Sciatic nerve (tissue), 2 donors: ENCODE results near the gene CCDC121. TPM values are rescaled to one million over a fixed set of nuclear protein-coding genes. Genes with fewer than 3 reads are reported as not detected.

Source experiments
- ATAC-seq: fragments of 200-7000 bp; cut with Tn5 transposase; one replicate; pipeline ENCODE4 v1.9.1; 2020; ENCODE audit warnings: mild to moderate bottlenecking, moderate library complexity
- DNase-seq: peaks from one replicate; pipeline ENCODE4 v3.0.0-alpha.2; 2020; ENCODE audit warnings: low spot score
- intact Hi-C: fragments of 100-400 bp; cut with DNase I; formaldehyde crosslinking; loops from one replicate; pipeline ENCODE4 v1.14.2; 2022
- total RNA-seq: library from RNA; stranded (reverse); fragmentation: NEBNext Ultra II Directional; extraction: Animal tissue kit (Norgen Biotek cat#: 25700); gene quantifications from one replicate; pipeline ENCODE4 v1.2.1, GENCODE V29; 2021
- donor health status: DM: no; HTN: no; CAD: no.
- donor health status: DM: no; HTN: no; CAD: no.

CCDC121 gene, protein sequence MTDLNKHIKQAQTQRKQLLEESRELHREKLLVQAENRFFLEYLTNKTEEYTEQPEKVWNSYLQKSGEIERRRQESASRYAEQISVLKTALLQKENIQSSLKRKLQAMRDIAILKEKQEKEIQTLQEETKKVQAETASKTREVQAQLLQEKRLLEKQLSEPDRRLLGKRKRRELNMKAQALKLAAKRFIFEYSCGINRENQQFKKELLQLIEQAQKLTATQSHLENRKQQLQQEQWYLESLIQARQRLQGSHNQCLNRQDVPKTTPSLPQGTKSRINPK
- total RNA-seq, result 7.6 TPM

DNA sequence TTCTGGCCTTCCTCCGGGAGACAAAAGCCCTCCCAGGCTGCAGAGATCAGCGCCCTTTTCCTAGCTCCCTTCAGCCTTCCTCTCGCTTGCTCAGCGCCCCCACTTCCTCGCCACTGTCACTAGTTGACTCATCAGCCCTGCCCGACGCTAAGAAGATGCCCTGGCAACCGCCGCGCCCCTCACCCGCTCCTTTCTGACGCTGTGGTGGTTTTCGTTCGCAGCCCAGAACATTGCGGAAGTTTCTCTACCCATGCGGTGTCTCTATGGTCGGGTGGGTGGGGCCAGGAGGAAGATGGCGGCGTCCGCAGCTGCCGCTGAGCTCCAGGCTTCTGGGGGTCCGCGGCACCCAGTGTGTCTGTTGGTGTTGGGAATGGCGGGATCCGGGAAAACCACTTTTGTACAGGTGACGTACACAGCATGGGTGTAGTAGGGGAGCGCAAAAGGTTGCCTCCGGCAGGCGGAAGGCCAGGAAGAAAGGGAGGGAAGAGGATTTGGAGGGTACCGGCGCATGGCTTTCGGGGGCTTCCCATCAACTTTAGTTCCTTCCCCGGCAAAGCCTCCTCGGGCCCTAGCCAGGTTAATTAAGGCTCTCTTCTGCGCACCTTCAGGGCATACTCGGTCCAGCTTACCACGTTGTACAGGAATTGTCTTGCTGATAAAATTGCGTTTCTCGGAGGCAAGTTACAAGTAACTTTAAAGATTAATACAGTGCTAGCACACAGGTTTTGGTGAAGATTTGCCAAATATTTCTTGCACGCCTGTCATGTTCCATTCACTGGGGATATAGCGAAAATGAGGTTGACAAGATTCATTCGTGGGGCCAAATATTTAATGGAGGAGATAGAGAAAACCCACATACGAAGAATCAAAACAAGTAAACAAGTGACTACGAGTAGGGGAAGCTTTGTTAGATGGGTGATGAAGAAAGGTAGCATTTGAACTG lies at the start of gene CCDC121, which contains the start of gene GPN1:
Gene CCDC121, minus strand, starts transcription at position 246 of the 943 bp plus-strand sequence. CDS start 1,213 bp downstream, outside the sequence.
Gene GPN1, plus strand, starts transcription at position 284 of the 943 bp plus-strand sequence. Its CDS starts 9 bp downstream, at position 293.
- peak; percentile 87 for DNase-seq
- peak; percentile 98 for ATAC-seq
- intact Hi-C loops, result no loop called here

DNA sequence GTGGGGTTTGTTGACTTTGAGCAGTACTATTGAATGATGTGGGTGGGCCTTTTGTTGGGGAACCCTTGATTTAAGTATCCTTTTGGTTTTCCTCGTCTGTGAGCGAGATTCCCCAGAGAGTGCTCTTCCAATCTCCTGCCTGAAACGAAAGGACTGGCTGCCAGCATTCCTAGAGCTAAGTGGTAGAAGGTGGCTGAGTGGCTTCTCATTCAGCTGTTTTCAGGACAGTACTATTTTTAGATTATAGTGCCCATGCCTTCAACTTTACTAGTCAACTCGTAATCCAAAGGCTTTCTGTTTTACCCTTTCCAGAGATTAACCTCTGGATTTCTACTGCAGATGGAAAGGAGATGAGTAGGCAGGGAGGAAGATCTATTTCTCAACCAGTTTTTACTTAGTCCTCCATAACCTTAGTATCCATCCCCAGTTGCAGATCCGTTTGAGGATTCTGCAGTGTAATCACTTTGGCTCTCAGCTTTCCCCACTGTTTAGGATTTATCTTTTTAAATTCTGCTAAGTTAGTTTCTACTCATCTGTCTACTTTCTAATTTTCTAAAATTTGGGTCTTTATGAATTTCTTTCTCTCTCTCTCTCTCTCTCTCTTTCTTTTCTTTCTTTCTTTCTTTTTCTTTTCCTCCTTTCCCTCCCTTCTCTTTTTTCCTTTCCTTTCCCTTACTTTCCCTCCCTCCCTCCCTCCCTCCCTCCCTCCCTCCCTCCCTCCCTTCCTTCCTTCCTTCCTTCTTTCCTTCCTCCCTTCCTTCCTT lies 44.1 kb upstream of the CCDC121 start:
- ATAC-seq (no peak), DNase-seq (no peak)
- intact Hi-C loops, result no loop called here

DNA sequence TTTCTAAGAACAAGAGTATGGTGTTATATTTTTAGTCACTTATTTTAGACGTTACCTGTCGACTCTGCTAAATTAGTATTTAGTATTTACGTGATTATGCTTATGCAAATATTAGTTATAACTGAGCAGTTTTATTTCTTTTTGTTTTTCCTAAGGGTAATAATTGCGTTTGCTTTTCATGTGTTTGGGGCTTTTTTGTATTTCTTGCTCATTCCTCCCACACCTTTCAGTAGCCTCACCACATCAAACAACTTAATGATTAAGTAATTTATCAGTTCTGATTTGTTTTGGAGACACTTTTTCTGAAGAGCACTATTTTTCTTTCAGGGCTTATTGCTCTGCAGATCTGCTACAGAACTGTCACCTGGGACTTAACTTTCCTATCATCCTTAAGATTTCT lies 42.4 kb upstream of the CCDC121 start:
- DNase-seq (no peak), ATAC-seq (no peak)
- intact Hi-C loops, result no loop called here

DNA sequence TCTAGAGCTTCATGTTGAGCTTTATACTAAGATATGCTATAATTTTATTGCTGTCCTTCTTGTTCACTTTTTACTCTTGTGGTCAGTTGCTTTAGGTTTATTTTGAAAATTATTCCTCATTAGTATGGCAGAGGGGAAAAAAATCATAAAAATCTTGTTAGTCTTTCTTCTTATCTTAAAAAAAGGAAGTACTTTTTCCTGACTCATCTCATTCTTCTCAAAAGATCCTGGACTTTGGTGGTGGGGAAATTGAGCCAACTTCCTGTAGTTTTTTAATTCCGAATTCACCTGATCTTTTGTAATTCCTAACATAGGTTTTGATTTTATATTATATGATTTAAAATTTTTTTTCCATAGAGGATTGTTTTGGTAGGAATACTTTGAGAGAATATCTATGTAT lies 38.6 kb upstream of the CCDC121 start:
- ATAC-seq (no peak), DNase-seq (no peak)
- intact Hi-C loops, result no loop called here

DNA sequence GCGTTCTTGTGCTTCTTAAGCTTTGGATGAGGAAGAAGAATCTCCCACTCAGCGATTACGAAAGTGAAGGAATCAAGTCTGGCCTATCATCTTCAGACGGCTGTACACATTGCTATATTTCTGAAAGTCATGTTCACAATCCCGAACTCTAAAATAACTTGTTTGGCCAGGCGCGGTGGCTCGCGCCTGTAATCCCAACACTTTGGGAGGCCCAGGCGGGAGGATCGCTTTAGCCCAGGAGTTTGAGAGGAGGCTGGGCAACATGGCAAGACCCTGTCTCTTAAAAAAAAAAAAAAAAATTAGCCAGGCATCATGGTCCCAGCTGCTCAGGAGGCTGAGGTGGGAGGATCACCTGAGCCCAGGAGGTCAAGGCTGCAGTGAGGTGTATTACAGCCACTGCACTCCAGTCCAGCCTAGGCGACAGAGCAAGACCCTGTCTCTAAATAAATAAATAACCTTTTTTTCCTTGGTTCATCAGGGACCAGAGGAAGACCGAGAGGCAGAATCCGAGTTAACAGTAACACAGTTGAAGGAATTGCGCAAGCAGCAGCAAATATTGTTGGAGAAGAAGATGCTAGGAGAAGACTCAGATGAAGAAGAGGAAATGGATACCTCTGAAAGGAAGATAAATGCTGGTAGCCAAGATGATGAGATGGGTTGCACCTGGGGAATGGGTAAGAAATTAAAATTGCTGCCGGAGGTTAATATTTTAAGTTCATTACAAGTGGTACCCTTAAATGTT lies 36.0 kb upstream of the CCDC121 start:
- intact Hi-C loops, result no loop called here
- DNase-seq (no peak), ATAC-seq (no peak)

DNA sequence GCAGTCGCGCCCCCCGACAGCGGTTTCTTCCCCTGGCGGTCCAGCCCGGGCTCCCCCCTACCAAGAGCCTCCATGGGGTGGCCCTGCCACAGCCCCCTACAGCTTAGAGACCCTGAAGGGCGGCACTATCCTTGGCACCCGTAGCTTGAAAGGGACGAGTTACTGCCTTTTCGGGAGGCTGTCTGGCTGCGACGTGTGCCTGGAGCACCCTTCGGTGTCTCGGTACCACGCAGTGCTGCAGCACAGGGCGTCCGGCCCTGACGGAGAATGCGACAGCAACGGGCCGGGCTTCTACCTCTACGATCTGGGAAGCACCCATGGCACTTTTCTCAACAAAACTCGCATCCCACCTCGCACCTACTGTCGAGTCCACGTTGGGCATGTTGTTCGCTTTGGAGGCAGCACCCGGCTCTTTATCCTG lies 35.4 kb upstream of the CCDC121 start:
- ATAC-seq (peak; percentile 5), DNase-seq (no peak)
- intact Hi-C loops, result no loop called here

DNA sequence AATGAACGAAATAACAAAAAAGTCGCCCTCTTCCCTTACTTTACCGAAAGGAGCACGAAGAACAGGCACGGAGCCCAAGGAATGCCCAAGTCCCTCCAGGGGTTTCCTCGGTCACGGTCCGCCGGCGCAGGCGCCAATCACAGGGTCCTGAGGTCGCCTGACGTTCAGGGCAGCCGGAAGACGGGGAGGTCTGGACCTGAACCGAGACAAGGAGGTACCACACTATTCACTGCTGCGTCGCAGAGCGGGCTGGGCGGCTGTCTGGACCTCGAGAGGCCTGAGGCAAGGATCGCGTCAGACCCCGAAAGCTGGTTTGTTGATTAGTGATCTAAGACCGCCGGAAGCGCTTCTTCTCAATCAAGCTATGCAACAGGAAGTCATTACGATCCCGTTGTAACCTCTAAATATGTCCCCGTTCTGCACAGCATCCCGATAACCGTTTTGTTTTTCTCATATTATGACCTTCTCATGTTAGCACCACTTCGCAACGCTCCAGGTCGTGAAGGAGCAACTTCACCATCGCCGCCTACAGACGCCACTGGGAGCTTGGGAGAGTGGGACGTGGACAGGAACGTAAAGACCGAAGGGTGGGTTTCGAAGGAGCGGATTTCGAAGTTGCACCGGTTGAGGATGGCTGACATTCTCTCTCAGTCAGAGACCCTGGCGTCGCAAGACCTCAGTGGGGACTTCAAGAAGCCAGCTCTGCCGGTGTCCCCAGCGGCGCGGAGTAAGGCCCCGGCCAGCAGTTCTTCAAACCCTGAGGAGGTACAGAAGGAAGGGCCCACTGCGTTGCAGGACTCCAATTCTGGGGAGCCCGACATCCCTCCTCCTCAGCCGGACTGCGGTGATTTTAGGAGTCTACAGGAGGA lies 34.7 kb upstream of the CCDC121 start, which contains the start of the genes SLC4A1AP and SUPT7L:
Gene SLC4A1AP, plus strand, starts transcription at position 605 of the 869 bp plus-strand sequence. Its CDS starts 26 bp downstream, at position 631.
Gene SUPT7L, minus strand, starts transcription at position 330 of the 869 bp plus-strand sequence. CDS start 1,422 bp downstream, outside the sequence.
- ATAC-seq, result peak; percentile 94
- DNase-seq, result peak; percentile 80
- intact Hi-C loops, result no loop called here

DNA sequence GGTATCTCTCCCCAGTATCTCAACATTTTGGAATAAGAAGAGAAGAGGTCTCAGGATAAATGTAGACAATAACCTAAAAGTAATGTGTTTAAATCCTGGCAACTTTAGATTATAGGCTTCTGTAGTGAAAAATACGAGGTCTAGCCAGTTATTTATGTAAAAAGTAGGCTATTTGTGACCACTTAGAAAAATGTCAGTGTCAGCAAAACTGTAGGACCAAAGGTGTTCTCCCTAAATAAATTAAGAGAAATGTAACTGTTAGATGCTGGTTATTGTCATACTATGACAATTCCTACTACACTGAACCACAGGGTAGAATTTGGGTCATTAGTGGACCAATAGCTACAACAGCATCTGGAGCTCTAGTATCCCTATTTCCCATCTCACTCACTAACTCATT lies 32.6 kb upstream of the CCDC121 start:
- ATAC-seq (no peak), DNase-seq (no peak)
- intact Hi-C loops, result no loop called here

DNA sequence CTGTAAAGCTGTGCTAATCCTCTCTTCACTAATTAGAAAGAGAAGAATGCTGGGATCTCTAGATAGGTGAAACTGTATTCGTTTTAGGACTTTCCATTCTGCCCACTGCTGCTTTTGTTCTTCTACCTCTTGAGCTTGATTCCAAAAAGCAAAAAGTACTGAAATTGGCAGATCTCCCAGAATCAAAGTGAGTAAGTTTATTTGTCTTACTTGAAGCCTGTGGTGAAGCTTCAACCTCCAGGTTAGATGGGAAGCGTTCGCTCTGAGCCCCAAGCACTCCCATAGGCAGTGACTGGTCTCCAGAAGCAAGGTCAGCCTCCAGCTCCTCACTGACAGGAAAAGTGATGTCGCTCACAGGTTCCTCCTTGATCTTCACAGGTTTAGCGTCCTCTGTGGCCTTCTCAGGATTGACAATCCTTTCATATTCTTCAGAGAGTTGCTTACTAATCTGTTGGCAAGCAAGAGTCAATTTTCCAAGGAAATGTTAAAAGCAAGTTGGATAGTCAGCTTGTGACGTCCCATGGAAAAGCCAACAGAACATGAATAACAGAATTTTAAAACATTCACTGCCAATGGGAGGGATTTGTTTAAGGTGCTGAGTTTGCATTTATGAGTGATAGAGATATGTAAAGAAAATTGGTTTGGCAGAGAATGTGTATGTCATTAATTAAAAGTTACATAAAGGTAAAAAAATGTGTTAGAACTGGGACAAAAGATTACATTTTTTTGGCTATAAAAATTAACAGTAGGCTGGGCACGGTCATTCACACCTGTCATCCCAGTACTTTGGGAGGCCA lies 26.5 kb upstream of the CCDC121 start:
- ATAC-seq, result no peak
- no peak for DNase-seq
- intact Hi-C loops, result no loop called here

DNA sequence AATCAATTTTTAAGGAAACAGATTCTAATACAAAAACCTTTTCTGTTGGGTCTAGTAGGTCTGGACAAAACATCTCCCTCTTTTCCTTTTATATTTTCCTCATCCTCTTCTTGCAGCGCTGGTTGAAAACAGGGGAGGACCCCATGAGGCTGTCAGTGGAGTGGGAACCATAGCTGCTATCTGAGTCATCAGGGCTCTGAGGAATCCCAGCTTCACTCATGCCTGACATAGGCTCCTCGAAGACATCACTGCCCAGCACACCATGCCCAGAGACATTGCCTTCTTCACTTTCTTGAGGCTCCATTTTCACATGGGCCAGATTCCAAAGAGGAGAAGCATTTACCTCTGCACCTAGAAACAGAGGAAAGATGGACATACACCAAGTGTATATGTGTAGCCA lies 24.6 kb upstream of the CCDC121 start:
- ATAC-seq (no peak), DNase-seq (no peak)
- intact Hi-C loops, result no loop called here

DNA sequence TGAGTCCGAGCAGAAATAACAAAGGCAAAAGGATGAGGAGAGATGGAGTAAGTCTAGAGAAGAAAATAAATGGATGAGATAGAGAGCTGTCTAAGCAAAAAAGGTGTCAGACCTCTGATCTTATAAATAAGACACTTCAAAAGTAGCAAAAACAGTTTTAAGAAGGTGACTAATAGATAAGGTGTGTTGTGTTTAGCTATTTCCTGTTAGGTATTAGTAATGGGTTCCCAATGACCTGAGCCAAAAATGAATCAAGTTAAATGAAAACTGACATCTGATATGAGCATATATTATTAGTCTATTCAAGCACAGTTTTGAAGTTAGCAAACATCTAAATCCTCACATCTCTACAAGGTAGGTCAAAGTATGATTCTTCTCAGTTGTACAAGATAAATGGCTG lies 24.0 kb upstream of the CCDC121 start:
- DNase-seq (no peak), ATAC-seq (no peak)
- intact Hi-C loops, result no loop called here

DNA sequence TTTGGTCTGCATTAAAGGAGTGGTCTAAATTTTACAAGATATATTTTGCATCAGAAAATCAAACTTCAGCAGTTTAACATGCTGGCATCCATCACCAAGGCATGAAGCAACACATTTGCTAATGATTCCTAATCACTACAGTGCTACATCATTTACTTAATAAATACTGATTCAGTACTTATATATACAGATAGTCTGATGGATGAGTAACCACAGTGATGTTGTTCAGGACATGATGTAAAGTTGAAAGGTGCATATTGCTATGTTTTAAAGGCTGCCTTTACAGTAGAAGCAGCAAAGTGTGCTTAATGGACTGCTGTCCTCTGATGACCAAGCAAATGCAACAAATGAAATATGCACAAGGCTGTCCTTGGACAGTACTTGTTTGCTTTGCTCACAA lies 23.5 kb upstream of the CCDC121 start:
- no peak for ATAC-seq
- no peak for DNase-seq
- intact Hi-C loops, result no loop called here

DNA sequence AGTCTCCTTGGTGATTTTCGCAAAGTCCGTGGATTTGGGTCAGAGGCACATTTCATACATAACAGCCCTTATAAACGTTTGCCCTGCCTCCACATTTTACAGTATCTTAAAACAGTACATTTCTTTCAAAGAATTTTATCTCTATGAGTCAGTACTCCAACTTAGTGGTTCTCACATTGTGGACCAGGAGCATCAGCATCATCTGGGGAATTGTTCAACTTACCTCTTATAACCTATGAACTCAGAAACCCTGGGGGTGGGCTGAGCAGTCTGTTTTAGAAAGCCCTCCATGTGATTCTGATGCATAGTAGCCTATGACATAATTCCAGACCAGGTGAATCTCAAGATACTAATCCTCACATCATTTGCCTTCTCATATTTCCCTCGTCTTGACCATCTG lies 22.2 kb upstream of the CCDC121 start:
- DNase-seq (no peak), ATAC-seq (no peak)
- intact Hi-C loops, result no loop called here

DNA sequence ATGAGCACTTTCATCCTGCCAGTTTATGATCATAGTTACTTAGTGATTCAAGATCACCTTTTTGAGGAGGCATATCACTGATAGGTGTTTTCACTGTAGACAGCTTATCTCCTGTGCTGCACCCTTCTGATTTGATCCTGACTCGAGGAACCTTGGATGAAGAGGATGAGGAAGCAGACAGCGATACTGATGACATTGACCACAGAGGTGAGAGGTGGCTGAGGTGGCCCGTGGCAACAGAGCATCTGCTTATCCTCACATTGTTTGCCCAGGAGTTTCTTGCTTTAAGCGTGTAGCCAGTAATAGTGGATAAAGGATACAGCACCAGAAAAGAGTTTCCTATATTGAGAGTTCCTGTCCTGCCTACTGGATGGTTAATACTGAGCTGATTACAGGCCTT lies 18.9 kb upstream of the CCDC121 start:
- intact Hi-C loops, result no loop called here
- DNase-seq (no peak), ATAC-seq (no peak)

DNA sequence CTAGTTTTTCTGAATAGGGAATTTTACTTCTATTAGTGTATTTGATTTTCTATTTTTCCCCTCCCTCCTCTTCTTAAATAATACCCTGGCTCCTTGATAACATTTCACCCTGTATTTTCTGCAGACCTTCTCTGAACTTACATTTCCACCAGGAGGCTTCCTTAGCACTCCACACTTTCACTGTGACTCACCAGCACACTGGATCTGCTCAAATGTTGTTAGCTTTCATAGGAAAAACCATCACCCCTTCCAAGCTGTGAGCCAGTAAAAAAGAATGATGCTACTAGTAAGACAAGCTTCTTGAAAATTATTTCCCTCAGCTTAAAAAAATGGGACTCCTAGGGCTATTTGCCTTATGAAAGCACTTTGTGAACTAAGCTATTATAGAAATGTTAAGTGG lies 18.5 kb upstream of the CCDC121 start:
- DNase-seq, result no peak
- intact Hi-C loops, result no loop called here

DNA sequence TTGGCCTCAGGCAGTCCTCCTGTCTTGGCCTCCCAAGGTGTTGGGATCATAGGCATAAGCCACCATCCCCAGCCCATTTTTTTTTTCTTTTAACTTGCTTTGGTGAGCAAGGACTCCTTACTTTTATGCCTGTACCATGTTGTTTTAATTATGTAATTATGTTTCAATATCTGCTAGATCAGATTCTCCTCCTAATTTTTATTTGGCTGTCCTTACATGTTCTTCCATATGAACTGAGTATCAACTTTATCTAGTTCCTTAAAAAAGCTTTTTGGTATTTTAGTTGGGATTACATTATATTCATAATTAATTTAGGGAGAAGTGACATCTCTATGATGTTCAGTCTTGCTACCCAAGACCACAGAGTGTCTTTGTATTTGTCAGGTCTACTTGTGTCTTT lies 16.4 kb upstream of the CCDC121 start:
- ATAC-seq (no peak), DNase-seq (no peak)
- intact Hi-C loops, result no loop called here

More for the DNA sequence above, 18.5 kb upstream of the CCDC121 start:
- ATAC-seq, result no peak

DNA sequence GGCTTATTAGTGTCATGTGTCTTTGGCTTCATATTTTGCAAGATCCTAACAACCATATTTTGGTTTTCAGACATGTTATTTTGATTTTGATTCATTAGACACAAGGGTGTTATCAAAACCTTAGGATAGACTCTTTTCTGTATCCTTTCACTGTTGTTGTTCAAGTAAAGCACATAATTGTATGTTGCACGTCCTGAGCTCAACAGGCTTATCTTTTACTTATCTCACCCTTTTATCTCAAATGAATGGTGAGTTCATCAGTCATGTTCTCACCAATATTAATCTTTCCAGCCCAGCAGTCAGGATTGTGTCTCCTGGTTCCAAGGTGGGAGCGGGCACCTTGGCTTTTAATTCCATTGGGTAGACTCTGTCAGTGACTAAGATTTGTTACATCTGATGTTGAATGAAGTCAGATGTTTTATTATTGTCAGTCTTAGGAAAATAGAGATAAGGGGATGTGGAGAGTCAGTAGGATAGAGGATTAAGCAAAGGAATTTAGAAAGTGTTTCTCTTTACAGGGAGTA lies 12.0 kb upstream of the CCDC121 start:
- intact Hi-C loops, result no loop called here
- ATAC-seq, result no peak
- no peak for DNase-seq
